Keratinocyte (primary cell): ENCODE results near the gene SMPD1. TPM values are rescaled to one million over a fixed set of nuclear protein-coding genes. Genes with fewer than 3 reads are reported as not detected.

Experiments used
- DNase-seq: peaks from one replicate; pipeline ENCODE4 v3.0.0-alpha.2; 2011; ENCODE audit warnings: low read depth, missing footprints, low spot score
- FAIRE-seq: peaks from 2 replicates; lab custom pipeline; 2011; peaks lifted over from hg19 to GRCh38; lab: Jason Lieb, UNC
- H2AFZ ChIP-seq: 2 replicates; pipeline ENCODE4 v1.6.0; 2012; ENCODE audit warnings: low read length, control low read depth, inconsistent platforms; ENCODE audit not compliant: control insufficient read depth
- H3K27ac ChIP-seq: 2 replicates; pipeline ENCODE4 v1.5.1; 2011; ENCODE audit warnings: low read length; ENCODE audit not compliant: control insufficient read depth, insufficient read depth
- H3K27me3 ChIP-seq: 3 replicates; pipeline ENCODE4 v1.6.0; 2011; ENCODE audit warnings: low read length; ENCODE audit not compliant: control insufficient read depth, insufficient read depth; ENCODE audit errors: extremely low read depth
- H3K36me3 ChIP-seq, 2 experiments: 2 replicates in 1 of 2; 3 replicates in 1 of 2; pipeline ENCODE4 v1.5.1; 2011; ENCODE audit warnings: low read length in 2 of 2, mild to moderate bottlenecking in 1 of 2; ENCODE audit not compliant: control insufficient read depth in 2 of 2, insufficient read depth in 2 of 2; ENCODE audit errors: extremely low read depth in 1 of 2
- H3K4me1 ChIP-seq: 3 replicates; pipeline ENCODE4 v1.5.1; 2011; ENCODE audit warnings: low read length; ENCODE audit not compliant: control insufficient read depth, insufficient read depth; ENCODE audit errors: extremely low read depth
- H3K4me2 ChIP-seq: 3 replicates; pipeline ENCODE4 v1.6.0; 2011; ENCODE audit warnings: low read depth, low read length; ENCODE audit not compliant: control insufficient read depth, insufficient read depth; ENCODE audit errors: extremely low read depth
- H3K4me3 ChIP-seq, 3 experiments: fragments of 200-600 bp in 1 of 3; sonication (generic) in 1 of 3; 2 replicates in 2 of 3; 3 replicates in 1 of 3; pipeline ENCODE4 v1.5.1; 2011 to 2016; ENCODE audit warnings: low read length in 3 of 3, mild to moderate bottlenecking in 3 of 3, control low read depth in 2 of 3, inconsistent platforms in 1 of 3, low read depth in 1 of 3, mixed read lengths in 1 of 3, mixed run types in 1 of 3, moderate library complexity in 1 of 3; ENCODE audit not compliant: control insufficient read depth in 2 of 3, insufficient read depth in 2 of 3; ENCODE audit errors: extremely low read depth in 1 of 3
- H3K79me2 ChIP-seq: 2 replicates; pipeline ENCODE4 v1.6.0; 2012; ENCODE audit warnings: low read length; ENCODE audit not compliant: control insufficient read depth, insufficient read depth
- H3K9ac ChIP-seq: 3 replicates; pipeline ENCODE4 v1.6.0; 2011; ENCODE audit warnings: low read length; ENCODE audit not compliant: control insufficient read depth, insufficient read depth; ENCODE audit errors: extremely low read depth
- H3K9me1 ChIP-seq: 3 replicates; pipeline ENCODE4 v1.6.0; 2011; ENCODE audit warnings: low read length; ENCODE audit not compliant: control insufficient read depth, insufficient read depth; ENCODE audit errors: extremely low read depth
- H3K9me3 ChIP-seq: 2 replicates; pipeline ENCODE4 v1.5.1; 2012; ENCODE audit warnings: low read depth, low read length; ENCODE audit not compliant: control insufficient read depth
- H4K20me1 ChIP-seq: 3 replicates; pipeline ENCODE4 v1.6.0; 2011; ENCODE audit warnings: low read length; ENCODE audit not compliant: control insufficient read depth, insufficient read depth; ENCODE audit errors: extremely low read depth
- CTCF ChIP-seq, 3 experiments: IDR thresholded peaks in 1 of 3; conservative IDR thresholded peaks in 1 of 3; optimal IDR thresholded peaks in 1 of 3; 2 replicates in 2 of 3; 3 replicates in 1 of 3; pipeline versions ENCODE3 to v1.5.1; 2011; ENCODE audit warnings: low read length in 3 of 3, mild to moderate bottlenecking in 3 of 3, moderate library complexity in 2 of 3, control low read depth in 1 of 3, inconsistent platforms in 1 of 3; ENCODE audit not compliant: insufficient read depth in 2 of 3; ENCODE audit errors: extremely low read depth in 1 of 3
- EZH2 ChIP-seq: IDR thresholded peaks from one replicate; pipeline ENCODE4 v1.6.1; 2012; ENCODE audit warnings: inconsistent platforms, mild to moderate bottlenecking, low read length, moderate library complexity
- dilution Hi-C: fragments of 300-500 bp; cut with MboI; formaldehyde crosslinking; loops from one replicate; pipeline ENCODE4 v1.7.0; 2020; ENCODE audit warnings: low sequenced_read_pairs; ENCODE audit not compliant: extremely low pct_ligation_motif_present
- polyA plus RNA-seq, 5 experiments: library from polyadenylated mRNA; depleted of rRNA in 3 of 5; stranded (reverse) in 3 of 5; stranded (forward) in 1 of 5; unstranded in 1 of 5; fragments of >200 nt; gene quantifications; 1 replicate in 1 of 5; 2 replicates in 3 of 5; 3 replicates in 1 of 5; pipeline versions ENCODE4 v1.2.1 to v1.2.3, GENCODE V29; 2011 to 2012; ENCODE audit warnings: missing spikeins in 2 of 5, low read depth in 1 of 5, low replicate concordance in 1 of 5

SMPD1 gene
- polyA plus RNA-seq, 1 donor (not counting 4 experiments of a cell fraction or from before 2014, with no cell fraction given), result 8.0 TPM

GRCh38 chr11:6403539-6403938, 13.3 kb downstream of the SMPD1 start:
- H3K79me2 ChIP-seq, result no peaks in the 10 kb centered on the region
- no peak overlapping the region for H3K9ac ChIP-seq
- dilution Hi-C loops, result no loop called here
- no peak overlapping the region for H3K4me2 ChIP-seq
- FAIRE-seq (no peak), DNase-seq (no peak)
- H3K4me1 ChIP-seq, result no peaks in the 10 kb centered on the region
- no peaks in the 10 kb centered on the region for H3K36me3 ChIP-seq
- no peaks in the 10 kb centered on the region for H3K9me3 ChIP-seq
- H3K27me3 ChIP-seq, result no peaks in the 10 kb centered on the region
- TF ChIP-seq EZH2, result no peak
- no peak overlapping the region for H3K27ac ChIP-seq
- H2AFZ ChIP-seq, result no peak overlapping the region
- H3K4me3 ChIP-seq, result no peak overlapping the region
- no peaks in the 10 kb centered on the region for H3K9me1 ChIP-seq
- no peaks in the 10 kb centered on the region for H4K20me1 ChIP-seq

- Histone ChIP-seq H3K27me3 (no peaks in the 10 kb centered on the region), H2AFZ (no peak overlapping the region), H3K9me3 (no peaks in the 10 kb centered on the region), H3K79me2 (no peaks in the 10 kb centered on the region), H3K4me2 (no peak overlapping the region), H3K9me1 (no peaks in the 10 kb centered on the region), H3K9ac (no peak overlapping the region), H3K4me3 (no peak overlapping the region), H3K36me3 (no peaks in the 10 kb centered on the region), H3K4me1 (no peaks in the 10 kb centered on the region), H3K27ac (no peak overlapping the region), H4K20me1 (no peaks in the 10 kb centered on the region)
- DNase-seq, result no peak
- FAIRE-seq, result no peak
- TF ChIP-seq EZH2 (no peak), CTCF (optimal IDR thresholded peaks at IDR 0.05 in 1 of 3, IDR thresholded peaks at IDR 0.05 in 1 of 3, conservative IDR thresholded peaks at IDR 0.05 in 1 of 3; ENCODE audit: extremely low read depth in 1 of 3, insufficient read depth in 2 of 3, low read length in 3 of 3) (no peak)
- dilution Hi-C loops, result no loop called here
Observed at GRCh38 chr11:6404342-6405051, 14.2 kb downstream of the SMPD1 start.
